ENCODE data around the gene LENG1. TPM values are rescaled to one million over a fixed set of nuclear protein-coding genes. Genes with fewer than 3 reads are reported as not detected.

The LENG1 gene
- total and polyA plus RNA-seq, 2 experiments from 2014 or later = 6.9 to 10.2 TPM

DNA sequence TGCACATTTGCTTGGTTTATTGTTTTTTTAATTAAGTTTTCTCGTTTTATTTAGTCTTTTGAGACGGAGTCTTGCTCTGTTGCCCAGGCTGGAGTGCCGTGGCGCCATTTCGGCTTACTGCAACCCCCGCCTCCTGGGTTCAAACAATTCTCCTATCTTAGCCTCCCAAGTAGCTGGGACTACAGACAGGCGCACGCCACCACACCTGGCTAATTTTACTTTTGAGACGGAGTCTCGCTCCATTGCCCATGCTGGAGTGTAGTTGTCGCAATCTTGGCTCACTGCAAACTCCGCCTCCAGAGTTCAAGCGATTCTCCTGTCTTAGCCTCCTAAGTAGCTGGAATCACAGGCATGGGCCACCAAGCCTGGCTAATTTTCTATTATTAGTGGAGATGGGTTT is 42.5 kb upstream of the LENG1 start:
- Histone ChIP-seq H3F3A (ENCODE audit: insufficient read depth) (peaks cover 45% of the 10 kb centered on the region), H3K27ac (peak overlapping the region; percentile 97)

DNA sequence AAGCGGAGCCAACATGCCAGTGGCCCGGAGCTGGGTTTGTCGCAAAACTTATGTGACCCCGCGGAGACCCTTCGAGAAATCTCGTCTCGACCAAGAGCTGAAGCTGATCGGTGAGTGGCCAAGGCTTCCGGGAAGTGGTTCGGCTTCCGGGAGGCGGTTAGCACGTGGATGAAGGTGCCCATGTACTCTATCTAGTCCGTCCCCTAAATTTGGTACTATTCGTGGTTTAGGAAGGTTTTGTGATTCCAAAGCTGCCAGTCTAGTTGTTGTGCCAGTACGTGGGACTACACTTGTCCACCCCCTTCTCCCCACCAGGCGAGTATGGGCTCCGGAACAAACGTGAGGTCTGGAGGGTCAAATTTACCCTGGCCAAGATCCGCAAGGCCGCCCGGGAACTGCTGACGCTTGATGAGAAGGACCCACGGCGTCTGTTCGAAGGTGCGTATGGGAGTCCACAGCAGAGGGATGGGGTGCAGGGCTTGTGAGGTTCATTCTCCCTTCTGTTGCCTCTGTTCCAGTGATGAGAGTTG is 41.7 kb upstream of the LENG1 start:
- H2AFZ ChIP-seq = peak overlapping the region; percentile 65
- H3K27ac ChIP-seq = peak overlapping the region; percentile 97
- H3K9ac ChIP-seq = peak overlapping the region; percentile 97
- in situ Hi-C loops (cut with MboI) = no loop called here
- H3K27me3 ChIP-seq (replicated peaks; ENCODE audit: insufficient read depth) = no peaks in the 10 kb centered on the region
- H4K20me1 ChIP-seq (ENCODE audit: insufficient read depth) = peaks cover 28% of the 10 kb centered on the region; the same call in 1 of the 2 replicates
- H3F3A ChIP-seq (ENCODE audit: insufficient read depth) = peaks cover 38% of the 10 kb centered on the region
- TF ChIP-seq EZH2phosphoT487 (IDR thresholded peaks at IDR 0.05; ENCODE audit: insufficient read depth, low read depth) (no peak), EZH2 (IDR thresholded peaks at IDR 0.05; ENCODE audit: insufficient read depth, poor library complexity, severe bottlenecking) (no peak)
- peaks cover 53% of the 10 kb centered on the region for H3K79me2 ChIP-seq (ENCODE audit: insufficient read depth)
- H3K4me3 ChIP-seq = peak overlapping the region; percentile 93
- WGBS, 2 experiments (ENCODE audit: low coverage in 1 of 2, low lambda C conversion rate in 2 of 2, missing lambda C conversion rate in 2 of 2) = 0 to 1% methylated on average over 28 of the region's 28 CpGs
- no peak for DNase-seq
- H3K36me3 ChIP-seq (ENCODE audit: low read depth) = peaks cover 29% of the 10 kb centered on the region
- H3K9me3 ChIP-seq (ENCODE audit: low read depth) = no peaks in the 10 kb centered on the region
- peak overlapping the region; percentile 96 for H3K4me2 ChIP-seq (ENCODE audit: unreplicated experiment)
- H3K4me1 ChIP-seq (ENCODE audit: insufficient read depth) = peaks cover 21% of the 10 kb centered on the region
- H3K9me2 ChIP-seq (ENCODE audit: insufficient read depth) = no peaks in the 10 kb centered on the region

More for the DNA sequence above, 42.5 kb upstream of the LENG1 start:
- H3K9me3 ChIP-seq (ENCODE audit: low read depth) = no peaks in the 10 kb centered on the region
- peaks cover 61% of the 10 kb centered on the region for H3K79me2 ChIP-seq (ENCODE audit: insufficient read depth)
- H3K4me2 ChIP-seq (ENCODE audit: unreplicated experiment) = peak overlapping the region; percentile 96
- no peak overlapping the region for H2AFZ ChIP-seq
- no peak for TF ChIP-seq EZH2phosphoT487 (IDR thresholded peaks at IDR 0.05; ENCODE audit: insufficient read depth, low read depth)
- TF ChIP-seq EZH2 (IDR thresholded peaks at IDR 0.05; ENCODE audit: insufficient read depth, poor library complexity, severe bottlenecking) = no peak
- peaks cover 33% of the 10 kb centered on the region for H3K36me3 ChIP-seq (ENCODE audit: low read depth)
- in situ Hi-C loops (cut with MboI) = no loop called here
- H3K9ac ChIP-seq = peak overlapping the region; percentile 97
- peaks cover 21% of the 10 kb centered on the region for H3K4me1 ChIP-seq (ENCODE audit: insufficient read depth)
- H3K9me2 ChIP-seq (ENCODE audit: insufficient read depth) = no peaks in the 10 kb centered on the region
- peaks cover 28% of the 10 kb centered on the region; the same call in 1 of the 2 replicates for H4K20me1 ChIP-seq (ENCODE audit: insufficient read depth)
- WGBS, 2 experiments (ENCODE audit: low coverage in 1 of 2, low lambda C conversion rate in 2 of 2, missing lambda C conversion rate in 2 of 2) = 41 to 49% methylated on average over 12 to 13 of the region's 13 CpGs
- DNase-seq = no peak
- peak overlapping the region; percentile 93 for H3K4me3 ChIP-seq
- H3K27me3 ChIP-seq (replicated peaks; ENCODE audit: insufficient read depth) = no peaks in the 10 kb centered on the region

DNA sequence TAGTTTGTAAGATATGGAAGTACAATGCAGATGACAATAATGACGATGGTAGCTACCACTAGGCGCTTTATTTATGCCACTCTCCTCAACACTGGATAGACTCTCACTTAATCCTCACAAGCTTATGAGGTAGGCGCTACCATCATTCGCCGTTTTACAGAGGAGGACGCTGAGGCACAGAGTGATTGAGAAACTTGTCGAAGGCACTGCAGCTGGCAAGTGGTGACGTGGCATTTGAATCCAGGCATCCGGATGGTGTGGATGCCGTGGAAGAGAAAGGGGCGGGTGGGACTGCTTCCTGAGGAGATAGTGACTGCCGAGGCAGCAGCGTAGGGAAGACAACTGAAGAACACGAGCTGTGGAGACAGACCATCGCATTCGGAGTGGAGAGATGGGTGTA is 39.9 kb upstream of the LENG1 start:
- Histone ChIP-seq H2AFZ (no peak overlapping the region), H3F3A (ENCODE audit: insufficient read depth) (peaks cover 28% of the 10 kb centered on the region), H3K4me2 (ENCODE audit: unreplicated experiment) (no peak overlapping the region), H3K27ac (no peak overlapping the region), H3K9me3 (ENCODE audit: low read depth) (no peaks in the 10 kb centered on the region), H3K36me3 (ENCODE audit: low read depth) (peaks cover 21% of the 10 kb centered on the region), H3K9ac (no peak overlapping the region), H3K9me2 (ENCODE audit: insufficient read depth) (no peaks in the 10 kb centered on the region), H4K20me1 (ENCODE audit: insufficient read depth) (peaks cover 22% of the 10 kb centered on the region; the same call in 1 of the 2 replicates), H3K4me3 (no peak overlapping the region), H3K79me2 (ENCODE audit: insufficient read depth) (peaks cover 45% of the 10 kb centered on the region), H3K4me1 (ENCODE audit: insufficient read depth) (peaks cover 15% of the 10 kb centered on the region), H3K27me3 (replicated peaks; ENCODE audit: insufficient read depth) (no peaks in the 10 kb centered on the region)
- in situ Hi-C loops (cut with MboI) = no loop called here
- DNase-seq = no peak
- TF ChIP-seq EZH2 (IDR thresholded peaks at IDR 0.05; ENCODE audit: insufficient read depth, poor library complexity, severe bottlenecking) = no peak
- no peak for TF ChIP-seq EZH2phosphoT487 (IDR thresholded peaks at IDR 0.05; ENCODE audit: insufficient read depth, low read depth)
- WGBS, 2 experiments (ENCODE audit: low coverage in 1 of 2, low lambda C conversion rate in 2 of 2, missing lambda C conversion rate in 2 of 2) = 81 to 84% methylated on average over 16 of the region's 16 CpGs

DNA sequence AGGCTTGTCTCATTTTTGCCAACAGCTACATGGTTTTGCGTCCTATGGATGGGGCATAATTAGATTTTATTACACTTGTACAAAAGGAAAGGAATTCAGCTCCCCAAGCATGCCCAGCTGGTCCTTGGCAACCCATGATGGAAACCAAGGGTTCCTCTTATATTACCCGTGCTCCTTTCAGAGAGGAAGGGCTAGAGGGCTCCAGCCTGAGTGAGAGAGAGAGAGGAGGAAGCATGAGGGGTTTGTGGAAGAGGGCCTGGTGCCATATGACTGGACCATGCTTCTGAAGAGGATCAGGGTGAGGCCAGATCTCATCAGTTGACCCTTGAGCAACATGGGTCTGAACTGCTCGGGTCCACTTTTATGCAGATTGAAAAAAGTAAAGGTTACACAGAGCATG is 37.6 kb upstream of the LENG1 start:
- Histone ChIP-seq H3K4me2 (ENCODE audit: unreplicated experiment) (no peak overlapping the region), H3K9me3 (ENCODE audit: low read depth) (no peaks in the 10 kb centered on the region), H3K4me1 (ENCODE audit: insufficient read depth) (peaks cover 6% of the 10 kb centered on the region), H3K79me2 (ENCODE audit: insufficient read depth) (peaks cover 44% of the 10 kb centered on the region), H2AFZ (no peak overlapping the region), H4K20me1 (ENCODE audit: insufficient read depth) (peaks cover 6% of the 10 kb centered on the region; the same call in 1 of the 2 replicates), H3K36me3 (ENCODE audit: low read depth) (peaks cover 11% of the 10 kb centered on the region), H3K4me3 (no peak overlapping the region), H3K27ac (no peak overlapping the region), H3K27me3 (replicated peaks; ENCODE audit: insufficient read depth) (no peaks in the 10 kb centered on the region), H3K9me2 (ENCODE audit: insufficient read depth) (no peaks in the 10 kb centered on the region), H3F3A (ENCODE audit: insufficient read depth) (peaks cover 25% of the 10 kb centered on the region), H3K9ac (no peak overlapping the region)
- 86 to 88% methylated on average over 3 of the region's 3 CpGs for WGBS, 2 experiments (ENCODE audit: low coverage in 1 of 2, low lambda C conversion rate in 2 of 2, missing lambda C conversion rate in 2 of 2)
- in situ Hi-C loops (cut with MboI) = no loop called here
- no peak for DNase-seq
- no peak for TF ChIP-seq EZH2 (IDR thresholded peaks at IDR 0.05; ENCODE audit: insufficient read depth, poor library complexity, severe bottlenecking)
- TF ChIP-seq EZH2phosphoT487 (IDR thresholded peaks at IDR 0.05; ENCODE audit: insufficient read depth, low read depth) = no peak

Data from GM23248 (cell line).